Hepatocyte (in vitro differentiated cells): Measurements from ENCODE around the gene SH2D1A.

Source experiments
- CTCF ChIP-seq: fragments of 200-600 bp; sonication (generic); IDR thresholded peaks from 2 replicates; pipeline ENCODE4 v1.5.1; 2016; ENCODE audit warnings: antibody characterized with exemption, mild to moderate bottlenecking; ENCODE audit not compliant: poor library complexity
- EZH2 ChIP-seq: fragments of 200-600 bp; sonication (generic); IDR thresholded peaks from 2 replicates; pipeline ENCODE4 v1.6.1; 2016; ENCODE audit warnings: antibody characterized with exemption, mild to moderate bottlenecking, borderline replicate concordance

DNA sequence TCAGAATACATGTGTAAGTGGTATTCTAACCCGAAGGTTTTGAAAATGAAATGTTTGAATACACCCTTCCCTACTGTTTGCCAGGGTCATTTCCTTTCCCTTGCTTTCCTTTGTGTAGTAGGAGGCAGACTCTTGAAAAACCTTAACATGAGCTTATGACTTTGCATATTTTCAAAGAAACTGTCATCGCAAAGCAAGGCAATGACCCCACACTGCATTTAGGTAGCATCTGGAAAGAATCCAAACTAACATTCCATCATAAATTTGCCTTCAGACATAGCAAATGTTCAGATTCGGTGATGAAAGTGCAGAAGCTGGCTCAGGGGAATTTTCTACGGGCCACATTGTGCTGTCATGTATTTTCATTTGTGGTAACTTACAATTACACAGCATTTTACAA lies 32.3 kb downstream of the SH2D1A start:
- TF ChIP-seq CTCF = no peak
- TF ChIP-seq EZH2 = no peak
